Heart left ventricle (tissue), 13 donors: ENCODE measurements around the gene PTPRD.

Source experiments
- POLR2A ChIP-seq, 2 donors: fragments of 450-650 bp; IDR thresholded peaks; one replicate each; pipeline ENCODE4 v1.6.1; 2017; ENCODE audit warnings: antibody characterized with exemption in 2 of 2, mild to moderate bottlenecking in 2 of 2, moderate library complexity in 2 of 2
- TF ChIP-seq, protein P1 (sequence below), 12 donors: fragments of 200-600 bp; sonication (generic) in 4 of 12; IDR thresholded peaks; one replicate each; pipeline versions ENCODE4 v1.5.0 to v1.8.0; 2018 to 2022; ENCODE audit warnings: antibody characterized with exemption in 12 of 12, mild to moderate bottlenecking in 5 of 12
- donor health status: ischemic (EF 13 %, LVEDD 7.1; RV severe dilation, severe dysfunction).
- donor health status: DM: no; HTN: yes; CAD: no.
- donor health status: DM: no; HTN: no; CAD: no.
- donor health status: ischemic (EF 25% LVEDD 6.9; RV normal size, moderate dysfunction).
- donor health status: ischemic (EF 25% LVEDD 5.7; RV mildly dilated, moderate dysfunction).
- donor health status: ischemic (EF 35%, LVEDD 5.7; RV mildly dilated, moderate dysfunction).
- donor health status: nonischemic (EF 11% LVEDD 7.7; RV severe dilation, severe dysfunction).
- donor health status: DM: yes; HTN: yes; CAD: no.
- donor health status: PGD.
- donor health status: ischemic (EF 29% LVEDD 5.4; RV normal size, mild dysfunction).
- donor health status: nonischemic (EF 23%, LVEDD 6.1; RV moderate dilation, normal function).

DNA sequence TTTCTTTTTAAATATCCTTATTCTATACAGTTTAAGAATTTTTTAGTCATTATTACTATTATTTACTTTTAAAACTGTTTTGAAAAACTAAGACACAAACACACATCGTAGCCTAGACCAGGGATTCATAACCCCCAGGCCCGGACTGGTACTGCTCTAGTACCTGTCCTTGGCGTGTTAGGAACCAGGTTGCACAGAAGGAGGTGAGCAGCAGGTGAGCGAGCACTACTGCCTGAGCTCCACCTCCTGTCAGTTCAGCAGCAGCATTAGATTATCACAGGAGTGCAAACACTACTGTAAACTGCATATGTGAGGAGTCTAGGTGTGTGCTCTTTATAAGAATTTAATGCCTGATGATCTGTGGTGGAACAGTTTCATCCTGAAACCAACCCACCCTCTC, 357.0 kb downstream of the PTPRD start:
- TF ChIP-seq, protein P1, sequence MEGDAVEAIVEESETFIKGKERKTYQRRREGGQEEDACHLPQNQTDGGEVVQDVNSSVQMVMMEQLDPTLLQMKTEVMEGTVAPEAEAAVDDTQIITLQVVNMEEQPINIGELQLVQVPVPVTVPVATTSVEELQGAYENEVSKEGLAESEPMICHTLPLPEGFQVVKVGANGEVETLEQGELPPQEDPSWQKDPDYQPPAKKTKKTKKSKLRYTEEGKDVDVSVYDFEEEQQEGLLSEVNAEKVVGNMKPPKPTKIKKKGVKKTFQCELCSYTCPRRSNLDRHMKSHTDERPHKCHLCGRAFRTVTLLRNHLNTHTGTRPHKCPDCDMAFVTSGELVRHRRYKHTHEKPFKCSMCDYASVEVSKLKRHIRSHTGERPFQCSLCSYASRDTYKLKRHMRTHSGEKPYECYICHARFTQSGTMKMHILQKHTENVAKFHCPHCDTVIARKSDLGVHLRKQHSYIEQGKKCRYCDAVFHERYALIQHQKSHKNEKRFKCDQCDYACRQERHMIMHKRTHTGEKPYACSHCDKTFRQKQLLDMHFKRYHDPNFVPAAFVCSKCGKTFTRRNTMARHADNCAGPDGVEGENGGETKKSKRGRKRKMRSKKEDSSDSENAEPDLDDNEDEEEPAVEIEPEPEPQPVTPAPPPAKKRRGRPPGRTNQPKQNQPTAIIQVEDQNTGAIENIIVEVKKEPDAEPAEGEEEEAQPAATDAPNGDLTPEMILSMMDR (IDR thresholded peaks at IDR 0.05), result no peak
- TF ChIP-seq POLR2A (IDR thresholded peaks at IDR 0.05), result no peak
